ENCODE results near the gene CYTIP.
"Not testable (repeated sequence)": the region's sequence is repeated elsewhere in the genome, so short reads cannot be mapped to it uniquely, and the experiment has no call there.

Gene CYTIP

GRCh38 chr2:157368508-157368907 is 75.4 kb downstream of the CYTIP start:
- not testable (repeated sequence) for DNase-seq (ENCODE audit: low spot score)

GRCh38 chr2:157367704-157368103 is 76.2 kb downstream of the CYTIP start:
- DNase-seq (ENCODE audit: low spot score) = no peak
